PC-3 (cell line): ENCODE results near the gene MTF2.

Experiments
- EZH2phosphoT487 ChIP-seq: fragments of 300-600 bp; sonication (generic); IDR thresholded peaks from 2 replicates; pipeline ENCODE4 v1.6.1; 2018; ENCODE audit warnings: mild to moderate bottlenecking, antibody characterized with exemption, low read length, borderline replicate concordance
- TF ChIP-seq, protein P1 (sequence below): fragments of 300-600 bp; sonication (generic); conservative IDR thresholded peaks from 2 replicates; pipeline ENCODE4 v1.5.1; 2017; ENCODE audit warnings: antibody characterized with exemption, low read depth, mild to moderate bottlenecking, low read length

- TF ChIP-seq, protein P1, sequence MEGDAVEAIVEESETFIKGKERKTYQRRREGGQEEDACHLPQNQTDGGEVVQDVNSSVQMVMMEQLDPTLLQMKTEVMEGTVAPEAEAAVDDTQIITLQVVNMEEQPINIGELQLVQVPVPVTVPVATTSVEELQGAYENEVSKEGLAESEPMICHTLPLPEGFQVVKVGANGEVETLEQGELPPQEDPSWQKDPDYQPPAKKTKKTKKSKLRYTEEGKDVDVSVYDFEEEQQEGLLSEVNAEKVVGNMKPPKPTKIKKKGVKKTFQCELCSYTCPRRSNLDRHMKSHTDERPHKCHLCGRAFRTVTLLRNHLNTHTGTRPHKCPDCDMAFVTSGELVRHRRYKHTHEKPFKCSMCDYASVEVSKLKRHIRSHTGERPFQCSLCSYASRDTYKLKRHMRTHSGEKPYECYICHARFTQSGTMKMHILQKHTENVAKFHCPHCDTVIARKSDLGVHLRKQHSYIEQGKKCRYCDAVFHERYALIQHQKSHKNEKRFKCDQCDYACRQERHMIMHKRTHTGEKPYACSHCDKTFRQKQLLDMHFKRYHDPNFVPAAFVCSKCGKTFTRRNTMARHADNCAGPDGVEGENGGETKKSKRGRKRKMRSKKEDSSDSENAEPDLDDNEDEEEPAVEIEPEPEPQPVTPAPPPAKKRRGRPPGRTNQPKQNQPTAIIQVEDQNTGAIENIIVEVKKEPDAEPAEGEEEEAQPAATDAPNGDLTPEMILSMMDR = no peak
- TF ChIP-seq EZH2phosphoT487 = no peak
These were observed 29.3 kb downstream of the MTF2 start for GRCh38 chr1:93108335-93108734.
